ENCODE measurements around the gene PI16. TPM values are rescaled to one million over a fixed set of nuclear protein-coding genes. Genes with fewer than 3 reads are reported as not detected.

PI16 gene
- total and polyA plus RNA-seq, 7 donors: 0.85 to 50.7 (median 2.9) TPM

DNA sequence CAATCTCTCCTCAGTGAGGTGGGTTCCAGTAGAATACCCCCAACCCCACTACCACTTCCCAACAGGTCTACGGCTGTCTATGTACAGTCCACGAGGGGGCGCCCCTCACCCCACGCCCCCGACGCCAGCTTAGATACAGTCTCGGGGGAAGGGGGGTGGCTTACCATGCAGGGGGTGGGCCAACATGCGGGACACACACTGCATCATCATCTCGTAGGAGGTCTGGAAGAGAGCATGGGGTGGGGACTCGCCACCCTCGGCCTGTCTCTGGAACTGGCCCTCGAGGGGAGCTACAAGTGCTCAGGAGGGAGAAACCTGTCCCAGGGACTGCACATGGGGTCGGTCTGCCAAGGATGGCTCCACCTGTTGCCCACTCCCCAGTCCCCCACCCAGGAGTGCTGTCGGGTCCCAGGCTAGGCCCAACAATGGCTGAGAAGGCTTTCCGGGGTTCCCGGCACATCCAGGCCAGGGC, 23.0 kb downstream of the PI16 start:
- intact Hi-C loops (cut with DNase I): no loop called here
- Histone ChIP-seq H3K27ac (peak overlapping the region in 1 of 4 donors; percentile 12), H3K4me3 (no peak overlapping the region), H3K27me3 (no peaks in the 10 kb centered on the region), H3K9me3 (no peaks in the 10 kb centered on the region), H3K36me3 (peaks cover 50 to 61% (median 58%) of the 10 kb centered on the region in 4 donors), H3K4me1 (peaks cover 0 to 49% (median 44%) of the 10 kb centered on the region in 4 donors)
- 85 to 86% methylated on average over 16 of the region's 16 CpGs for WGBS, 2 donors
- TF ChIP-seq, protein P1, sequence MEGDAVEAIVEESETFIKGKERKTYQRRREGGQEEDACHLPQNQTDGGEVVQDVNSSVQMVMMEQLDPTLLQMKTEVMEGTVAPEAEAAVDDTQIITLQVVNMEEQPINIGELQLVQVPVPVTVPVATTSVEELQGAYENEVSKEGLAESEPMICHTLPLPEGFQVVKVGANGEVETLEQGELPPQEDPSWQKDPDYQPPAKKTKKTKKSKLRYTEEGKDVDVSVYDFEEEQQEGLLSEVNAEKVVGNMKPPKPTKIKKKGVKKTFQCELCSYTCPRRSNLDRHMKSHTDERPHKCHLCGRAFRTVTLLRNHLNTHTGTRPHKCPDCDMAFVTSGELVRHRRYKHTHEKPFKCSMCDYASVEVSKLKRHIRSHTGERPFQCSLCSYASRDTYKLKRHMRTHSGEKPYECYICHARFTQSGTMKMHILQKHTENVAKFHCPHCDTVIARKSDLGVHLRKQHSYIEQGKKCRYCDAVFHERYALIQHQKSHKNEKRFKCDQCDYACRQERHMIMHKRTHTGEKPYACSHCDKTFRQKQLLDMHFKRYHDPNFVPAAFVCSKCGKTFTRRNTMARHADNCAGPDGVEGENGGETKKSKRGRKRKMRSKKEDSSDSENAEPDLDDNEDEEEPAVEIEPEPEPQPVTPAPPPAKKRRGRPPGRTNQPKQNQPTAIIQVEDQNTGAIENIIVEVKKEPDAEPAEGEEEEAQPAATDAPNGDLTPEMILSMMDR (IDR thresholded peaks at IDR 0.05): peak in 2 of 4 experiments; percentile 9 to 34
- TF ChIP-seq EP300 (IDR thresholded peaks at IDR 0.05): no peak
- DNase-seq: no peak

DNA sequence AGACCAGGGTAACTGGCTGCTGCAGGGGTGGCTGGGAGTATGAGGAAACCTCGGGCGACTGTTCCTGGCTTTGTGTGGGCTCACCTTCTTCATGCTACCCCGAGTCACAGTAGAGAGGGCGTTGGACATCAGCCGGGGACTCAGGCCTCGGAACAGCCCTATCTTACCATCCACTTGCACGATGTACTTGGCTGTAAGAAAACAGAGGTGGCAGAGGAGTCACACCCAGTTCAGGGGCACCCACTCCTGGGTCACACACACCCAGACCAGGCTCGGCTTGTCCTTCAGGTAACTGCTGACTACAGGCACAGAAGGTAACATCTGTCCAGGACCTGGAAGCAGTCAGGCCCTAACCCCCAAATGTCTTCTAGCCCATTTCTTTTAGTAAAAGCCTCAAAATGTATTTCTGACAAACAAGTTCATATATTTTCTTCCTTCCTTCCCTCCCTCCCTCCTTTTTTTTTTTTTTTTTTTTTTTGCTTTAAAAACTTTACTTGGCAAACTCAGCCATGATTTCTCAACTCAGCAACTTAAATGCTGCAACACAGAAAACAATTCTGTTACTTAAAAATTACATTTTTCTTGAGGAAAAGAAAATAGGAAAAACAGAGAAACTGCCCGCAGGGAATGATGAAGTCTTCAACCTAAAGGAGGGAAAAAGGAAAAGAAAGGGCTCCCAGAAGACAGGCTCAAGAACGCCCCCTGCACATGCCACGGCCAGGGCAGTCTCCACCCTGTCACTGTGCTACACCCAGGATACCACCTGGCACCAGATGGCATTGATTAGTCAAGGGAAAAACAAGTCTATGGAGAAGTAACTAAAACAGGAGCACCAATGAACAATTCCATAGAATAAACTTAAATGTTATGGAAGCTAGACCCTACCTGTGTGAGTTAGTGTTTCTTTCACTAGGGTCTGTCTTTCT, 24.1 kb downstream of the PI16 start:
- Histone ChIP-seq H3K27me3 (no peaks in the 10 kb centered on the region), H3K27ac (peak overlapping the region in 2 of 4 donors; percentile 60 to 63), H3K36me3 (peaks cover 45 to 49% (median 48%) of the 10 kb centered on the region in 4 donors), H3K9me3 (no peaks in the 10 kb centered on the region), H3K4me1 (peaks cover 0 to 52% (median 50%) of the 10 kb centered on the region in 4 donors), H3K4me3 (no peak overlapping the region)
- intact Hi-C loops (cut with DNase I): loop anchor here (1.0 to 2.0 kb wide), 3 partner anchors 40 to 214 kb away; partner anchors contain the start of gene C6orf89
- no peak for DNase-seq
- TF ChIP-seq POLR2A (IDR thresholded peaks at IDR 0.05): no peak
- TF ChIP-seq, protein P1 (IDR thresholded peaks at IDR 0.05): no peak
- no peak for TF ChIP-seq EP300 (IDR thresholded peaks at IDR 0.05)
- no peak for TF ChIP-seq POLR2AphosphoS5 (IDR thresholded peaks at IDR 0.05)
- WGBS, 2 donors: 81 to 90% methylated on average over 11 of the region's 11 CpGs

DNA sequence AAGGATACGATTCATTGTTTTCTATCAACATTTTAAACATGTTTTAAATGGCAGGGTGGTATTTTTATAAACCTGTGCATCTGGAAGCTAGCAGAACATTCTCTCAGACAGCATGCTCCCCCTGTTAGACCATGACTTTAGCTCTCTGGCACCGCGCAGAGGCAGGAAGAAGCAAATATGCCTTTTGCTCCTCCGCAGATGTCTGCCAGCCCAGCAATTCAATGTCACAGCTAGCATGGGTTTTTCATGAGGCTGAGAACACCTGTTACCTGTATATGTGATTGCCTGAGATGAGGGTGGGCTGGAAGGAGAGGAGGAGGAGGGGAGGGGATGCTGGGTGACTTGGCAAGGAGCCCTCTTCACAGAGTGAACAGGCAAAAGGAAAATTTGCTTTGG, 24.8 kb downstream of the PI16 start:
- Histone ChIP-seq H3K36me3 (peaks cover 38 to 43% (median 42%) of the 10 kb centered on the region in 4 donors), H3K9me3 (no peaks in the 10 kb centered on the region), H3K27me3 (no peaks in the 10 kb centered on the region), H3K4me1 (peaks cover 0 to 58% (median 56%) of the 10 kb centered on the region in 4 donors), H3K4me3 (no peak overlapping the region), H3K27ac (peak overlapping the region in 3 of 4 donors; percentile 50 to 63 (median 60))
- intact Hi-C loops (cut with DNase I): loop anchor here (1.0 to 2.0 kb wide), 3 partner anchors 39 to 215 kb away; partner anchors contain the start of gene C6orf89
- TF ChIP-seq POLR2AphosphoS5 (IDR thresholded peaks at IDR 0.05) (peak in 1 of 4 donors; percentile 26), POLR2A (IDR thresholded peaks at IDR 0.05) (no peak), EP300 (IDR thresholded peaks at IDR 0.05) (no peak)
- TF ChIP-seq, protein P1 (IDR thresholded peaks at IDR 0.05): peak; percentile 54 to 66 (median 60)
- WGBS, 2 donors: 45 to 50% methylated on average over 4 of the region's 4 CpGs
- DNase-seq: peak; percentile 87

DNA sequence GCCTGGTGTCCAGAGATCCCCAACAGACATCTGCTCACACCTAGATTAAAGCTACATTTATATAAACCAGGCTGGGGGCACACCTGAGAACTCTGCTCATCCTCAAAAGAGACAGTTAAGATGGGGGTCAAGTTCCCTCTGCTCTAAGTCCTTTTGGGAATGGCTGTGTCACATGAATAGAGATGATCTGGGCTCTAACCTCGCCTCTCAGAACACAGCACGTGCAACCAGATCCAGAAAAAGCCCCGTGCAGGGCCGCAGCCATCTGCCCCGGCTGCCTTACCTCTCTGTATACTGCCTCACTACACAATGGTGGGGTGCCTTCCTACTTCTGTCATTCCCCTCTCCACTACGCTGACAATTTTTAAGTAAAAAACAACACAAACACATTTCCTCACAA, 25.6 kb downstream of the PI16 start:
- Histone ChIP-seq H3K4me1 (peaks cover 0 to 66% (median 62%) of the 10 kb centered on the region in 4 donors), H3K27ac (peak overlapping the region in 3 of 4 donors; percentile 50 to 63 (median 60)), H3K9me3 (no peaks in the 10 kb centered on the region), H3K4me3 (no peak overlapping the region), H3K36me3 (peaks cover 30 to 35% (median 34%) of the 10 kb centered on the region in 4 donors), H3K27me3 (no peaks in the 10 kb centered on the region)
- DNase-seq: no peak
- TF ChIP-seq EP300 (IDR thresholded peaks at IDR 0.05) (no peak), POLR2AphosphoS5 (IDR thresholded peaks at IDR 0.05) (no peak), POLR2A (IDR thresholded peaks at IDR 0.05) (no peak)
- TF ChIP-seq, protein P1 (IDR thresholded peaks at IDR 0.05): no peak
- 79 to 81% methylated on average over 6 of the region's 6 CpGs for WGBS, 2 donors
- intact Hi-C loops (cut with DNase I): loop anchor here (5.0 kb wide), 1 partner anchor 73 kb away; no protein-coding TSS in a partner anchor

Data from sigmoid colon (tissue), 7 donors.